Left ventricle myocardium inferior (tissue), 1 donor: ENCODE data around the gene YBX2. TPM values are rescaled to one million over a fixed set of nuclear protein-coding genes. Genes with fewer than 3 reads are reported as not detected.

Experiments
- DNase-seq: peaks from one replicate; pipeline ENCODE4 v3.0.0-alpha.2; 2020
- H3K27ac ChIP-seq: fragments of 200-600 bp; replicated peaks from 2 replicates; pipeline ENCODE4 v1.8.0; 2021
- H3K27me3 ChIP-seq: fragments of 200-600 bp; 2 replicates; pipeline ENCODE4 v1.8.0; 2021; ENCODE audit warnings: low read depth
- H3K36me3 ChIP-seq: fragments of 200-600 bp; 2 replicates; pipeline ENCODE4 v1.8.0; 2021
- H3K4me1 ChIP-seq: fragments of 200-600 bp; 2 replicates; pipeline ENCODE4 v1.8.0; 2021
- H3K4me3 ChIP-seq: fragments of 200-600 bp; 2 replicates; pipeline ENCODE4 v1.8.0; 2021; ENCODE audit warnings: mild to moderate bottlenecking, moderate library complexity
- H3K9me3 ChIP-seq: fragments of 200-600 bp; replicated peaks from 2 replicates; pipeline ENCODE4 v1.8.0; 2021
- intact Hi-C: fragments of 100-400 bp; cut with micrococcal nuclease; formaldehyde crosslinking; loops from one replicate; pipeline ENCODE4 v1.11.0; 2022
- total RNA-seq: library from RNA; stranded (reverse); fragmentation: NEBNext Ultra II Directional; extraction: Animal tissue kit (Norgen Biotek cat#: 25700); gene quantifications from one replicate; pipeline ENCODE4 v1.2.1, GENCODE V29; 2021
- TF ChIP-seq, protein P1 (sequence below): fragments of 200-600 bp; IDR thresholded peaks from 2 replicates; pipeline ENCODE4 v1.8.0; 2021; ENCODE audit warnings: antibody characterized with exemption, mild to moderate bottlenecking, borderline replicate concordance
- donor health status: DM: no; HTN: yes; CAD: no; lungs with severe emphysema.

Gene YBX2
- total RNA-seq, 1 donor from 2014 or later = 0.77 TPM

DNA sequence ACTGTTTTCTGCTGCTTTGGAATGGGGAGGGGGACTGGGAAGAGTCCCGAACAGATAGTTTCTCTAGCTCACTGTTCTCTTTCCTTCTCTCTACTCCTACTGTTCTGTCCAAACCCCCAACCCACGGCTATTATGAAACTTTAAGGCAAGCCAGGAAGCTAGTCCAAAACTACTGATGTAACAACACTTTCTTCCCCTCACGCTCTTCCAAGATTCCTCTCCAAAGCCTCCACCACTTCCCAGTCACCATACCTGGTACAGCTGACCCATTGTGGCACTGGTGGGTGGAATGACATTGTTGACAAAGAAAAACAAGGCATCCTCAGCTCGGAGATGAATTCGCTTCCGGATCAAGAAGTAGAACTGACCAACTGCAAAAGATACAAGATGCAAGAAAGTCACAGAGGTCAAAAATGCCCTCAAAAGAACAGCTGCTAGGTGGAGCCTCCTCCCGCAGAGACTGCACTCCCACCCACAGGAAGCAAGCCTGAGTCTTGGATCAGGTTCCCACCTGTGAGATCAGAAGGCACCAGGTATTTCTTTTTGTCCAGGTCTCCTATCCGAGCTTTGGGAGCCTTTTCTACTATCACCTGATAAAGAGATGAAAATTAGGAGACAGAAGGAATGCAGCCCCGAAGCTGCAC lies 53.2 kb downstream of the YBX2 start:
- TF ChIP-seq, protein P1, sequence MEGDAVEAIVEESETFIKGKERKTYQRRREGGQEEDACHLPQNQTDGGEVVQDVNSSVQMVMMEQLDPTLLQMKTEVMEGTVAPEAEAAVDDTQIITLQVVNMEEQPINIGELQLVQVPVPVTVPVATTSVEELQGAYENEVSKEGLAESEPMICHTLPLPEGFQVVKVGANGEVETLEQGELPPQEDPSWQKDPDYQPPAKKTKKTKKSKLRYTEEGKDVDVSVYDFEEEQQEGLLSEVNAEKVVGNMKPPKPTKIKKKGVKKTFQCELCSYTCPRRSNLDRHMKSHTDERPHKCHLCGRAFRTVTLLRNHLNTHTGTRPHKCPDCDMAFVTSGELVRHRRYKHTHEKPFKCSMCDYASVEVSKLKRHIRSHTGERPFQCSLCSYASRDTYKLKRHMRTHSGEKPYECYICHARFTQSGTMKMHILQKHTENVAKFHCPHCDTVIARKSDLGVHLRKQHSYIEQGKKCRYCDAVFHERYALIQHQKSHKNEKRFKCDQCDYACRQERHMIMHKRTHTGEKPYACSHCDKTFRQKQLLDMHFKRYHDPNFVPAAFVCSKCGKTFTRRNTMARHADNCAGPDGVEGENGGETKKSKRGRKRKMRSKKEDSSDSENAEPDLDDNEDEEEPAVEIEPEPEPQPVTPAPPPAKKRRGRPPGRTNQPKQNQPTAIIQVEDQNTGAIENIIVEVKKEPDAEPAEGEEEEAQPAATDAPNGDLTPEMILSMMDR = no peak
- H3K9me3 ChIP-seq = no peaks in the 10 kb centered on the region
- no peak for DNase-seq
- intact Hi-C loops = no loop called here
- peaks cover 47% of the 10 kb centered on the region for H3K36me3 ChIP-seq
- peak overlapping the region; percentile 99 for H3K27ac ChIP-seq
- peak overlapping the region; percentile 97 for H3K4me3 ChIP-seq
- peaks cover 57% of the 10 kb centered on the region for H3K4me1 ChIP-seq
- no peaks in the 10 kb centered on the region for H3K27me3 ChIP-seq

- Histone ChIP-seq H3K36me3 (peaks cover 47% of the 10 kb centered on the region), H3K27me3 (no peaks in the 10 kb centered on the region), H3K4me3 (peak overlapping the region; percentile 97), H3K9me3 (no peaks in the 10 kb centered on the region), H3K4me1 (peaks cover 63% of the 10 kb centered on the region), H3K27ac (peak overlapping the region; percentile 99)
- TF ChIP-seq, protein P1 = no peak
- no peak for DNase-seq
- intact Hi-C loops = no loop called here
These were observed 54.1 kb downstream of the YBX2 start for GRCh38 chr17:7240375-7240774.

DNA sequence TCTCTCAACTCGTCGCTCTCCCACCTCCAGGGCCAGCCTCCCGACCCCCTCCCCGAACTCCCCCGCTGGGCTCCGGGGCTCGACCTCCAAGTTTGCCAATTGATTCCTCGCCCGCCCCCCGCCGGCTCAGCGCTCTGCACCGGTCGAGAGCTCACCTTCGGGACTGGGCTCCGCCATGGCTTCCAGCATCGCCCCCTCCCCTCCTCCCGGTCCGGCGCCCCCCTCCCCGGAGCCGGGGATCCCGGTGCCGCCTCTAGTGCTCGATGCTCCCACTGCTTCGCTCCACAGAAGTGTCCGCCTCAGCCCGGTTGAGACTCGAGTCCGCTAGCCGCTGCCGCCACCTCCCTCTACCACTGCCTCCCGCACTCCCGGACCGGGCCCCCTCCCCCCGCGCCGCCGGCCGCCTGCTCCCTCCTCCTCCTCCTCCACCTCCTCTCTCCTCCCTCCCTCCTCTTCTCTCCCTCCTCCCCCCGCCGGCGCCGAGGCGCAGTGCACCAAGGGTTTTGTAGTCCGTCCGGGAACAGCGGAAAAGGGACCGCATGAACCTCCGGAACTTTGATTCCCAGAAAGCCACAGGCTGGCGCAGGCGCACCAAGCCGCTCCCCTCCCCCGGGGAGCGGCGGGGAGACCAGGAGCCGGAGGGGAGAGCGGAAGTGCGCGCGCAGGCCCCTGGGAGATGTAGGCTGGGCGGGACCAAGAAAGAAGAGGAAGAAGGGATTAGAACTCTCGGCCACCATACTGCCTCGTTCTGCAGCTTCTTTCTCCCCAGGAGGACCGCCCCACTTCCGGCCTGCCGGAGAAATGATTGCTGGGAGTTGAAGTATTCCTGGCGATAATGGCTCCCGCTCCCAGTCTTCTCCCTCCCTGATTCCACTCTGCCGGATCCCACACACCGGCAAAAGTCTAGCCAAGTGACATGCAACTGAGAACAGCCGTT lies 55.1 kb downstream of the YBX2 start, which contains the start of gene PHF23:
PHF23 (minus strand) TSS at position 367 of the 937 bp plus-strand sequence; CDS start at position 189, 178 bp downstream.
- Histone ChIP-seq H3K9me3 (no peaks in the 10 kb centered on the region), H3K27ac (peak within 1 kb of the TSS; percentile 99), H3K4me1 (peaks cover 73% of the 10 kb centered on the region), H3K4me3 (peak within 1 kb of the TSS; percentile 97), H3K36me3 (peaks cover 41% of the 10 kb centered on the region), H3K27me3 (no peaks in the 10 kb centered on the region)
- TF ChIP-seq, protein P1 = no peak
- intact Hi-C loops = no loop called here
- DNase-seq = peak; percentile 99

DNA sequence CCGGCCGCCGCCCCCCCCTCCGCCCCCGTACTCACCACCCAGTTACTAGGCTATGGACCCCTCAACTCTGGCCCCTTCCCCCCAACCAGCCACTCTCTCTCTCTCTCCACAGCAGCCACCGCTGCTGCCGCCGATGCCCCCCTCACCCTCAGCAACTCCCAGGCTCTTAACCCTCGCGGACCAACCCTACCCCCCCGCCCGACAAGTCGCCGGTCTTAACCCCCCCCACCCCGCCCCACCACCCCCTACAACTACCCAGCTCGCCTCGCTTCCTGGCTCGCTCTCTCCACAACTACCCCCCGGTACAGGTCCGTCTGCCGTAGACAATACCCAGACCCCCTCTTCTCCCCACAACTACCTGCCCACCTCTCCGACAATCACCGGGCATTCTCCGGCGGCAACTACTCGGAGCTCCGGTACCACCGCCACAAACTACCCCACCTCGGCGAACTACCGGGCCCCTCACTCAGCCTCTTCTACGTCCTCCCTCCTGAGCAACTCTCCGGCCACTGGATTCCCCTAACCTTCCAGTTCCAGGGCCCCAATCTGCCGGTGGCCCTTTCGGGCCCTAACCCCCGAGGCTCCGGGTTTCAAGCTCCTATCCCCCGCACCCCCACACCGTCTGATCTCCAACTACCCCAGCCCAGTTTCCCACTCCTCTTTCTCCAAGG lies 55.9 kb downstream of the YBX2 start:
- H3K4me1 ChIP-seq = peaks cover 76% of the 10 kb centered on the region
- H3K27ac ChIP-seq = peak overlapping the region; percentile 99
- no peak for DNase-seq
- intact Hi-C loops = no loop called here
- no peaks in the 10 kb centered on the region for H3K9me3 ChIP-seq
- peaks cover 33% of the 10 kb centered on the region for H3K36me3 ChIP-seq
- H3K27me3 ChIP-seq = no peaks in the 10 kb centered on the region
- peak overlapping the region; percentile 97 for H3K4me3 ChIP-seq
- TF ChIP-seq, protein P1 = no peak

Other genes starting within 250 kb of the YBX2 start
- gene CLEC10A, start 214.4 kb downstream of the YBX2 start, total RNA-seq = 2.9 TPM
- 0.22 TPM for gene ASGR2, start 179.8 kb downstream of the YBX2 start, total RNA-seq
- 0.14 TPM for gene ASGR1, start 115.3 kb downstream of the YBX2 start, total RNA-seq
- gene DLG4, start 74.8 kb downstream of the YBX2 start, total RNA-seq = 14.0 TPM
- 1,845 TPM for gene ACADVL, start 74.7 kb downstream of the YBX2 start, total RNA-seq
- gene DVL2, start 60.1 kb downstream of the YBX2 start, total RNA-seq = 19.8 TPM
- 22.0 TPM for gene PHF23, start 55.2 kb downstream of the YBX2 start, total RNA-seq
- 394 TPM for gene GABARAP, start 52.2 kb downstream of the YBX2 start, total RNA-seq
- gene CTDNEP1, start 42.9 kb downstream of the YBX2 start, total RNA-seq = 105 TPM
- 62.5 TPM for gene ELP5, start 42.4 kb downstream of the YBX2 start, total RNA-seq
- 1.6 TPM for gene CLDN7, start 32.2 kb downstream of the YBX2 start, total RNA-seq
- 146 TPM for gene SLC2A4, start 12.9 kb downstream of the YBX2 start, total RNA-seq
- 250 TPM for gene EIF5A, start 13.0 kb upstream of the YBX2 start, total RNA-seq
- gene GPS2, start 20.7 kb upstream of the YBX2 start, total RNA-seq = 66.1 TPM
- gene NEURL4, start 34.7 kb upstream of the YBX2 start, total RNA-seq = 31.9 TPM
- gene ACAP1, start 41.9 kb upstream of the YBX2 start, total RNA-seq = 13.4 TPM
- gene KCTD11, start 57.5 kb upstream of the YBX2 start, total RNA-seq = 3.9 TPM
- gene TMEM95, start 60.5 kb upstream of the YBX2 start, total RNA-seq = not detected
- gene TNK1, start 86.5 kb upstream of the YBX2 start, total RNA-seq = 1.8 TPM
- gene PLSCR3, start 99.9 kb upstream of the YBX2 start, total RNA-seq = 20.1 TPM
- gene TMEM256, start 109.5 kb upstream of the YBX2 start, total RNA-seq = 67.8 TPM
- 9.3 TPM for gene NLGN2, start 113.2 kb upstream of the YBX2 start, total RNA-seq
- gene SPEM1, start 125.7 kb upstream of the YBX2 start, total RNA-seq = not detected
- not detected for gene SPEM2, start 131.0 kb upstream of the YBX2 start, total RNA-seq
- not detected for gene SPEM3, start 134.2 kb upstream of the YBX2 start, total RNA-seq
- gene TMEM102, start 140.8 kb upstream of the YBX2 start, total RNA-seq = 2.7 TPM
- 6.5 TPM for gene FGF11, start 144.9 kb upstream of the YBX2 start, total RNA-seq
- gene CHRNB1, start 150.4 kb upstream of the YBX2 start, total RNA-seq = 8.7 TPM
- gene ZBTB4, start 185.0 kb upstream of the YBX2 start, total RNA-seq = 63.4 TPM
- gene SLC35G6, start 186.8 kb upstream of the YBX2 start, total RNA-seq = not detected
- 38.7 TPM for gene POLR2A, start 189.7 kb upstream of the YBX2 start, total RNA-seq